ENCODE measurements around the gene AGTR1.

The AGTR1 gene

GRCh38 chr3:148697306-148698189 is at the start of gene AGTR1:
Gene AGTR1, plus strand, starts transcription at chr3:148697903. Its CDS starts 43,133 bp downstream, at chr3:148741036.
- peak; percentile 41 for DNase-seq

GRCh38 chr3:148648685-148649352 is 48.9 kb upstream of the AGTR1 start:
- no peak for DNase-seq

GRCh38 chr3:148651549-148651948 is 46.2 kb upstream of the AGTR1 start:
- DNase-seq, result no peak

GRCh38 chr3:148654433-148654832 is 43.3 kb upstream of the AGTR1 start:
- DNase-seq, result no peak

- DNase-seq, result no peak
Measured at GRCh38 chr3:148657470-148657869, 40.2 kb upstream of the AGTR1 start.

GRCh38 chr3:148659512-148659911 is 38.2 kb upstream of the AGTR1 start:
- no peak for DNase-seq

- DNase-seq, result no peak
Measured at GRCh38 chr3:148680289-148680688, 17.4 kb upstream of the AGTR1 start.

- DNase-seq, result no peak
Measured at GRCh38 chr3:148681080-148681479, 16.6 kb upstream of the AGTR1 start.

GRCh38 chr3:148682997-148683396 is 14.7 kb upstream of the AGTR1 start:
- DNase-seq, result no peak

GRCh38 chr3:148694116-148694515 is 3.6 kb upstream of the AGTR1 start:
- no peak for DNase-seq

GRCh38 chr3:148698190-148698810 is 597 bp downstream of the AGTR1 start:
- no peak for DNase-seq

GRCh38 chr3:148705314-148705713 is 7.6 kb downstream of the AGTR1 start:
- DNase-seq, result no peak

- no peak for DNase-seq
Measured at GRCh38 chr3:148707601-148708380, 10.1 kb downstream of the AGTR1 start.

- DNase-seq, result no peak
Measured at GRCh38 chr3:148708409-148708808, 10.7 kb downstream of the AGTR1 start.

GRCh38 chr3:148709560-148710253 is 12.0 kb downstream of the AGTR1 start:
- DNase-seq, result no peak

GRCh38 chr3:148710665-148711064 is 13.0 kb downstream of the AGTR1 start:
- no peak for DNase-seq

GRCh38 chr3:148711981-148712666 is 14.4 kb downstream of the AGTR1 start:
- DNase-seq, result no peak

- DNase-seq, result no peak
Measured at GRCh38 chr3:148714521-148714920, 16.8 kb downstream of the AGTR1 start.

- no peak for DNase-seq
Measured at GRCh38 chr3:148716657-148717056, 19.0 kb downstream of the AGTR1 start.

- DNase-seq, result no peak
Measured at GRCh38 chr3:148717885-148718561, 20.3 kb downstream of the AGTR1 start.

Data from T1000 (cell line).